ENCODE results near the gene HES4. TPM values are rescaled to one million over a fixed set of nuclear protein-coding genes. Genes with fewer than 3 reads are reported as not detected.

The HES4 gene
- total and polyA plus RNA-seq, 2 of the 13 experiments (the other 11 are each of a cell fraction or from before 2014, with no cell fraction given): 8.8 to 10.6 TPM

- TF ChIP-seq ATF5 (CRISPR knock-in tag; IDR thresholded peaks at IDR 0.05; ENCODE audit: low read depth) (no peak), ZBTB42 (CRISPR knock-in tag; IDR thresholded peaks at IDR 0.05) (no peak), CTCF (CRISPR knock-in tag; IDR thresholded peaks at IDR 0.05) (peak; percentile 60), ZMAT3 (CRISPR knock-in tag; conservative IDR thresholded peaks at IDR 0.05) (0 out of 2 replicates have a peak, but pooled peaks have one; percentile 9), ZNF547 (CRISPR knock-in tag; IDR thresholded peaks at IDR 0.05) (0 out of 2 replicates have a peak, but pooled peaks have one; percentile 19), ZNF263 (CRISPR knock-in tag; IDR thresholded peaks at IDR 0.05) (peak; percentile 45), AGO2 (optimal IDR thresholded peaks at IDR 0.05; ENCODE audit: low read depth, low read length) (peak; percentile 59), FOXP4 (CRISPR knock-in tag; IDR thresholded peaks at IDR 0.05) (peak; percentile 30; the same call in 1 of the 2 replicates), ZNF367 (CRISPR knock-in tag; IDR thresholded peaks at IDR 0.05; ENCODE audit: borderline replicate concordance) (0 out of 2 replicates have a peak, but pooled peaks have one; percentile 43)
- TF ChIP-seq, protein P1, sequence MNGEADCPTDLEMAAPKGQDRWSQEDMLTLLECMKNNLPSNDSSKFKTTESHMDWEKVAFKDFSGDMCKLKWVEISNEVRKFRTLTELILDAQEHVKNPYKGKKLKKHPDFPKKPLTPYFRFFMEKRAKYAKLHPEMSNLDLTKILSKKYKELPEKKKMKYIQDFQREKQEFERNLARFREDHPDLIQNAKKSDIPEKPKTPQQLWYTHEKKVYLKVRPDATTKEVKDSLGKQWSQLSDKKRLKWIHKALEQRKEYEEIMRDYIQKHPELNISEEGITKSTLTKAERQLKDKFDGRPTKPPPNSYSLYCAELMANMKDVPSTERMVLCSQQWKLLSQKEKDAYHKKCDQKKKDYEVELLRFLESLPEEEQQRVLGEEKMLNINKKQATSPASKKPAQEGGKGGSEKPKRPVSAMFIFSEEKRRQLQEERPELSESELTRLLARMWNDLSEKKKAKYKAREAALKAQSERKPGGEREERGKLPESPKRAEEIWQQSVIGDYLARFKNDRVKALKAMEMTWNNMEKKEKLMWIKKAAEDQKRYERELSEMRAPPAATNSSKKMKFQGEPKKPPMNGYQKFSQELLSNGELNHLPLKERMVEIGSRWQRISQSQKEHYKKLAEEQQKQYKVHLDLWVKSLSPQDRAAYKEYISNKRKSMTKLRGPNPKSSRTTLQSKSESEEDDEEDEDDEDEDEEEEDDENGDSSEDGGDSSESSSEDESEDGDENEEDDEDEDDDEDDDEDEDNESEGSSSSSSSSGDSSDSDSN (CRISPR knock-in tag; IDR thresholded peaks at IDR 0.05): peak; percentile 57; the same call in 1 of the 2 replicates
- TF ChIP-seq, protein P2, sequence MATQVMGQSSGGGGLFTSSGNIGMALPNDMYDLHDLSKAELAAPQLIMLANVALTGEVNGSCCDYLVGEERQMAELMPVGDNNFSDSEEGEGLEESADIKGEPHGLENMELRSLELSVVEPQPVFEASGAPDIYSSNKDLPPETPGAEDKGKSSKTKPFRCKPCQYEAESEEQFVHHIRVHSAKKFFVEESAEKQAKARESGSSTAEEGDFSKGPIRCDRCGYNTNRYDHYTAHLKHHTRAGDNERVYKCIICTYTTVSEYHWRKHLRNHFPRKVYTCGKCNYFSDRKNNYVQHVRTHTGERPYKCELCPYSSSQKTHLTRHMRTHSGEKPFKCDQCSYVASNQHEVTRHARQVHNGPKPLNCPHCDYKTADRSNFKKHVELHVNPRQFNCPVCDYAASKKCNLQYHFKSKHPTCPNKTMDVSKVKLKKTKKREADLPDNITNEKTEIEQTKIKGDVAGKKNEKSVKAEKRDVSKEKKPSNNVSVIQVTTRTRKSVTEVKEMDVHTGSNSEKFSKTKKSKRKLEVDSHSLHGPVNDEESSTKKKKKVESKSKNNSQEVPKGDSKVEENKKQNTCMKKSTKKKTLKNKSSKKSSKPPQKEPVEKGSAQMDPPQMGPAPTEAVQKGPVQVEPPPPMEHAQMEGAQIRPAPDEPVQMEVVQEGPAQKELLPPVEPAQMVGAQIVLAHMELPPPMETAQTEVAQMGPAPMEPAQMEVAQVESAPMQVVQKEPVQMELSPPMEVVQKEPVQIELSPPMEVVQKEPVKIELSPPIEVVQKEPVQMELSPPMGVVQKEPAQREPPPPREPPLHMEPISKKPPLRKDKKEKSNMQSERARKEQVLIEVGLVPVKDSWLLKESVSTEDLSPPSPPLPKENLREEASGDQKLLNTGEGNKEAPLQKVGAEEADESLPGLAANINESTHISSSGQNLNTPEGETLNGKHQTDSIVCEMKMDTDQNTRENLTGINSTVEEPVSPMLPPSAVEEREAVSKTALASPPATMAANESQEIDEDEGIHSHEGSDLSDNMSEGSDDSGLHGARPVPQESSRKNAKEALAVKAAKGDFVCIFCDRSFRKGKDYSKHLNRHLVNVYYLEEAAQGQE (IDR thresholded peaks at IDR 0.05; ENCODE audit: borderline replicate concordance in 1 of 2, low read depth in 1 of 2, low read length in 2 of 2): no peak
- TF ChIP-seq, protein P3, sequence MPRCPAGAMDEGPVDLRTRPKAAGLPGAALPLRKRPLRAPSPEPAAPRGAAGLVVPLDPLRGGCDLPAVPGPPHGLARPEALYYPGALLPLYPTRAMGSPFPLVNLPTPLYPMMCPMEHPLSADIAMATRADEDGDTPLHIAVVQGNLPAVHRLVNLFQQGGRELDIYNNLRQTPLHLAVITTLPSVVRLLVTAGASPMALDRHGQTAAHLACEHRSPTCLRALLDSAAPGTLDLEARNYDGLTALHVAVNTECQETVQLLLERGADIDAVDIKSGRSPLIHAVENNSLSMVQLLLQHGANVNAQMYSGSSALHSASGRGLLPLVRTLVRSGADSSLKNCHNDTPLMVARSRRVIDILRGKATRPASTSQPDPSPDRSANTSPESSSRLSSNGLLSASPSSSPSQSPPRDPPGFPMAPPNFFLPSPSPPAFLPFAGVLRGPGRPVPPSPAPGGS (CRISPR knock-in tag; IDR thresholded peaks at IDR 0.05): 0 out of 2 replicates have a peak, but pooled peaks have one; percentile 47
- TF ChIP-seq, protein P4, sequence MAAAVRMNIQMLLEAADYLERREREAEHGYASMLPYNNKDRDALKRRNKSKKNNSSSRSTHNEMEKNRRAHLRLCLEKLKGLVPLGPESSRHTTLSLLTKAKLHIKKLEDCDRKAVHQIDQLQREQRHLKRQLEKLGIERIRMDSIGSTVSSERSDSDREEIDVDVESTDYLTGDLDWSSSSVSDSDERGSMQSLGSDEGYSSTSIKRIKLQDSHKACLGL (CRISPR knock-in tag; IDR thresholded peaks at IDR 0.05): 0 out of 2 replicates have a peak, but pooled peaks have one; percentile 3
Observed at GRCh38 chr1:1013922-1014648, 14.2 kb upstream of the HES4 start (continued).

Measured in HepG2 (cell line).